Choroid plexus epithelial cell (primary cell): ENCODE measurements around the gene CLRN1.

Experiments
- DNase-seq: peaks from one replicate; pipeline ENCODE4 v3.0.0-alpha.2; 2010; ENCODE audit warnings: low read depth
- H3K4me3 ChIP-seq: 2 replicates; pipeline ENCODE4 v1.5.1; 2011; ENCODE audit warnings: low read depth, mild to moderate bottlenecking, control low read depth, low read length, moderate library complexity
- CTCF ChIP-seq: conservative IDR thresholded peaks from 2 replicates; pipeline ENCODE4 v1.5.1; 2011; ENCODE audit warnings: low read depth, mild to moderate bottlenecking, control low read depth, inconsistent platforms, low read length, moderate library complexity

Gene CLRN1

GRCh38 chr3:150972366-150973071 is at the start of gene CLRN1:
CLRN1 (minus strand) TSS chr3:150972727; CDS start chr3:150972708, 19 bp downstream.
- H3K4me3 ChIP-seq = no peak within 1 kb of the TSS
- TF ChIP-seq CTCF = no peak
- DNase-seq = no peak

GRCh38 chr3:151016478-151016795 is 43.9 kb upstream of the CLRN1 start:
- DNase-seq = peak; percentile 32
- no peak for TF ChIP-seq CTCF

GRCh38 chr3:151015767-151016477 is 43.4 kb upstream of the CLRN1 start:
- DNase-seq = peak; percentile 31
- TF ChIP-seq CTCF = no peak
- no peak overlapping the region for H3K4me3 ChIP-seq

More at GRCh38 chr3:151016478-151016795, 43.9 kb upstream of the CLRN1 start:
- H3K4me3 ChIP-seq = no peak overlapping the region

- no peak overlapping the region for H3K4me3 ChIP-seq
- no peak for TF ChIP-seq CTCF
- no peak for DNase-seq
Measured at GRCh38 chr3:151015181-151015580, 42.7 kb upstream of the CLRN1 start.

GRCh38 chr3:151014501-151015018 is 42.0 kb upstream of the CLRN1 start:
- TF ChIP-seq CTCF = no peak
- DNase-seq = no peak
- H3K4me3 ChIP-seq = no peak overlapping the region

- no peak for DNase-seq
- no peak for TF ChIP-seq CTCF
- no peak overlapping the region for H3K4me3 ChIP-seq
Measured at GRCh38 chr3:151012753-151013152, 40.2 kb upstream of the CLRN1 start.

- no peak for TF ChIP-seq CTCF
- no peak overlapping the region for H3K4me3 ChIP-seq
- peak; percentile 30 for DNase-seq
Measured at GRCh38 chr3:151011427-151011826, 38.9 kb upstream of the CLRN1 start.
